ENCODE results near the gene CCND1.

DNA sequence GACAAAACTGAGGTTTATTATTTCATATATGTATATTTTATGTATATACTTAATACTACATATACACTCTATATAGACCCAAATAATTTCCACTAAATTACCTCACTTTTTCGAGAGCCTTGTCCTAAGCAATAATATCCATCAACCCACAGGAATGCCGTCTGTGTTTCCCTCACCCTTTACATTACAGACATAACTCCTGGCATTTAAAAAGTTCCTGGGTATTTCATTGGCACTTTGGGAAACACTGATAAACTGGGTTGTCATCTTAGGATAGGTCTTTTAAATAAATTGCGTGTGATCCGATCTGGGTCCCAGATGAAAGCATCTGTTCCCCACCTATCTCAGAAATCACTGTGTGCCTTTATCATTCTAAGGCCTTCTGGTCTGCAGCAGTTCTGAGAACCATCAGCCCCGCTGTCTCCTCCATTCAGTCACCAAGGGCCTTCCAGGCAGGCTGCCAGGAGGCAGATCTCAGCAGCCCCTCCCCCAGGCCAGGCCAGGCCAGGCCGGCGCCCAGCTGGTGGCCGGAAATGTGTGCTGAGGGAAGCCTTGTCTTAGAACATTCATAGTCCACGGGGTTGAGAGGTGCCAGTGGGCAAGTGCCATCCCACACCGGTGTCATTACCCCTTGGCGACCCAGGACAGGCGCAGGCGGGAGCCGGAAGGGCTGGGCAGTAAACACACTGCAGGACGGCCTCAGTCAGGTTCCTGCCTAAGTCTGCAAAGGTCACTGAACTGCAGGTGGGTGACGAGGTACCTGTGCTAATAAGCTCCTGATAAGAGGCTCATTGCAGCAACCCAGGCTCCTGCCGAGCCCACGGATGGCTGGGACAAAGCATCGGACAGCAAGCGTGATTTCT lies 59.6 kb downstream of the CCND1 start:
- TF ChIP-seq, protein P1, sequence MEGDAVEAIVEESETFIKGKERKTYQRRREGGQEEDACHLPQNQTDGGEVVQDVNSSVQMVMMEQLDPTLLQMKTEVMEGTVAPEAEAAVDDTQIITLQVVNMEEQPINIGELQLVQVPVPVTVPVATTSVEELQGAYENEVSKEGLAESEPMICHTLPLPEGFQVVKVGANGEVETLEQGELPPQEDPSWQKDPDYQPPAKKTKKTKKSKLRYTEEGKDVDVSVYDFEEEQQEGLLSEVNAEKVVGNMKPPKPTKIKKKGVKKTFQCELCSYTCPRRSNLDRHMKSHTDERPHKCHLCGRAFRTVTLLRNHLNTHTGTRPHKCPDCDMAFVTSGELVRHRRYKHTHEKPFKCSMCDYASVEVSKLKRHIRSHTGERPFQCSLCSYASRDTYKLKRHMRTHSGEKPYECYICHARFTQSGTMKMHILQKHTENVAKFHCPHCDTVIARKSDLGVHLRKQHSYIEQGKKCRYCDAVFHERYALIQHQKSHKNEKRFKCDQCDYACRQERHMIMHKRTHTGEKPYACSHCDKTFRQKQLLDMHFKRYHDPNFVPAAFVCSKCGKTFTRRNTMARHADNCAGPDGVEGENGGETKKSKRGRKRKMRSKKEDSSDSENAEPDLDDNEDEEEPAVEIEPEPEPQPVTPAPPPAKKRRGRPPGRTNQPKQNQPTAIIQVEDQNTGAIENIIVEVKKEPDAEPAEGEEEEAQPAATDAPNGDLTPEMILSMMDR (IDR thresholded peaks at IDR 0.05; ENCODE audit: low read depth, low read length, poor library complexity, severe bottlenecking): no peak
- no peak for TF ChIP-seq EZH2phosphoT487 (IDR thresholded peaks at IDR 0.05; ENCODE audit: borderline replicate concordance, low read length)

All from DOHH2 (cell line).